Testis (tissue), 2 donors: Measurements from ENCODE around the gene UBA7.

Source experiments
- POLR2A ChIP-seq: fragments of 450-650 bp; IDR thresholded peaks from one replicate; pipeline ENCODE4 v1.6.1; 2017; ENCODE audit warnings: antibody characterized with exemption, mild to moderate bottlenecking, moderate library complexity
- TF ChIP-seq, protein P1 (sequence below), 3 experiments: fragments of 450-650 bp in 2 of 3; fragments of 200-600 bp in 1 of 3; sonication (generic) in 1 of 3; IDR thresholded peaks; one replicate each; pipeline ENCODE4 v1.5.1; 2016 to 2019; ENCODE audit warnings: antibody characterized with exemption in 3 of 3, mild to moderate bottlenecking in 2 of 3, moderate library complexity in 1 of 3

DNA sequence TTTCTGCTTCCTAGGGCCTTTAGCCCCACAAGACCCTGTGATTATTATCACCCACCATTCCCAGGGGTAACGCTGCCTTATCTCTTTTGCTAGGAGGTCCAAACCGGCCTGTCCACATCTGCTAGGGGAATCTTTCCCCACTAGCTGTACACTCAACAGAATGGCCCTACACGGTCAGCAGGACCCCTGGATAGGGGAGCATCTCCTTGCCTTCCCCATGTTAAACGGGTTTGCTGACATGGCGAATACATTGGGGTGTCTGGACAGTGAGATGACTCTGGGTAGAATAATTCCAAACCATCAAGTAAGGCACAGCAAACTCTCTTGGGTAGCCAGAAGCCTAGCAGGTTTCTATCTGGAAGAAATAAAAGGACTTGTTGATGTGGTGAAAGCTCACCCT, 41.9 kb upstream of the UBA7 start:
- TF ChIP-seq, protein P1, sequence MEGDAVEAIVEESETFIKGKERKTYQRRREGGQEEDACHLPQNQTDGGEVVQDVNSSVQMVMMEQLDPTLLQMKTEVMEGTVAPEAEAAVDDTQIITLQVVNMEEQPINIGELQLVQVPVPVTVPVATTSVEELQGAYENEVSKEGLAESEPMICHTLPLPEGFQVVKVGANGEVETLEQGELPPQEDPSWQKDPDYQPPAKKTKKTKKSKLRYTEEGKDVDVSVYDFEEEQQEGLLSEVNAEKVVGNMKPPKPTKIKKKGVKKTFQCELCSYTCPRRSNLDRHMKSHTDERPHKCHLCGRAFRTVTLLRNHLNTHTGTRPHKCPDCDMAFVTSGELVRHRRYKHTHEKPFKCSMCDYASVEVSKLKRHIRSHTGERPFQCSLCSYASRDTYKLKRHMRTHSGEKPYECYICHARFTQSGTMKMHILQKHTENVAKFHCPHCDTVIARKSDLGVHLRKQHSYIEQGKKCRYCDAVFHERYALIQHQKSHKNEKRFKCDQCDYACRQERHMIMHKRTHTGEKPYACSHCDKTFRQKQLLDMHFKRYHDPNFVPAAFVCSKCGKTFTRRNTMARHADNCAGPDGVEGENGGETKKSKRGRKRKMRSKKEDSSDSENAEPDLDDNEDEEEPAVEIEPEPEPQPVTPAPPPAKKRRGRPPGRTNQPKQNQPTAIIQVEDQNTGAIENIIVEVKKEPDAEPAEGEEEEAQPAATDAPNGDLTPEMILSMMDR (IDR thresholded peaks at IDR 0.05), result no peak
- TF ChIP-seq POLR2A, result no peak
